Measurements from ENCODE around the gene ERRFI1.

DNA sequence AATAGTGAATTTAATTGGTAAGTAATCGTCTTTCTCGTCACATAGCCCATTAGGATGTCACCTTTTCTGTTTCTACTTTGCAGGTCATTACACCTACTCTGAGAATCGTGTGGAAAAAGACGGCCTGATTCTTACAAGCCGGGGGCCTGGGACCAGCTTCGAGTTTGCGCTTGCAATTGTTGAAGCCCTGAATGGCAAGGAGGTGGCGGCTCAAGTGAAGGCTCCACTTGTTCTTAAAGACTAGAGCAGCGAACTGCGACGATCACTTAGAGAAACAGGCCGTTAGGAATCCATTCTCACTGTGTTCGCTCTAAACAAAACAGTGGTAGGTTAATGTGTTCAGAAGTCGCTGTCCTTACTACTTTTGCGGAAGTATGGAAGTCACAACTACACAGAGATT, 41.3 kb downstream of the ERRFI1 start:
- TF ChIP-seq CHD2 (IDR thresholded peaks at IDR 0.05; ENCODE audit: borderline replicate concordance, low read depth, low read length) (no peak), SP1 (IDR thresholded peaks at IDR 0.05; ENCODE audit: low read depth, low read length) (no peak), EZH2 (IDR thresholded peaks at IDR 0.05; ENCODE audit: borderline replicate concordance, control insufficient read depth, low read depth, low read length) (no peak), EP300 (IDR thresholded peaks at IDR 0.05; ENCODE audit: borderline replicate concordance in 1 of 2, control insufficient read depth in 1 of 2, low read depth in 2 of 2, low read length in 2 of 2) (no peak), POLR2AphosphoS5 (IDR thresholded peaks at IDR 0.05; ENCODE audit: low read length) (no peak), SUZ12 (IDR thresholded peaks at IDR 0.05; ENCODE audit: unreplicated experiment) (no peak), RCOR1 (conservative IDR thresholded peaks at IDR 0.05; ENCODE audit: low read depth, low read length) (no peak), POLR2A (IDR thresholded peaks at IDR 0.05; ENCODE audit: low read depth, low read length) (no peak), CEBPB (IDR thresholded peaks at IDR 0.05; ENCODE audit: borderline replicate concordance in 1 of 2, low read depth in 2 of 2, low read length in 2 of 2) (no peak)
- TF ChIP-seq, protein P1, sequence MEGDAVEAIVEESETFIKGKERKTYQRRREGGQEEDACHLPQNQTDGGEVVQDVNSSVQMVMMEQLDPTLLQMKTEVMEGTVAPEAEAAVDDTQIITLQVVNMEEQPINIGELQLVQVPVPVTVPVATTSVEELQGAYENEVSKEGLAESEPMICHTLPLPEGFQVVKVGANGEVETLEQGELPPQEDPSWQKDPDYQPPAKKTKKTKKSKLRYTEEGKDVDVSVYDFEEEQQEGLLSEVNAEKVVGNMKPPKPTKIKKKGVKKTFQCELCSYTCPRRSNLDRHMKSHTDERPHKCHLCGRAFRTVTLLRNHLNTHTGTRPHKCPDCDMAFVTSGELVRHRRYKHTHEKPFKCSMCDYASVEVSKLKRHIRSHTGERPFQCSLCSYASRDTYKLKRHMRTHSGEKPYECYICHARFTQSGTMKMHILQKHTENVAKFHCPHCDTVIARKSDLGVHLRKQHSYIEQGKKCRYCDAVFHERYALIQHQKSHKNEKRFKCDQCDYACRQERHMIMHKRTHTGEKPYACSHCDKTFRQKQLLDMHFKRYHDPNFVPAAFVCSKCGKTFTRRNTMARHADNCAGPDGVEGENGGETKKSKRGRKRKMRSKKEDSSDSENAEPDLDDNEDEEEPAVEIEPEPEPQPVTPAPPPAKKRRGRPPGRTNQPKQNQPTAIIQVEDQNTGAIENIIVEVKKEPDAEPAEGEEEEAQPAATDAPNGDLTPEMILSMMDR (IDR thresholded peaks at IDR 0.05 in 2 of 3, conservative IDR thresholded peaks at IDR 0.05 in 1 of 3; ENCODE audit: control insufficient read depth in 2 of 3, extremely low read depth in 1 of 3, insufficient read depth in 1 of 3, low read depth in 3 of 3, low read length in 3 of 3) = no peak
- TF ChIP-seq, protein P2, sequence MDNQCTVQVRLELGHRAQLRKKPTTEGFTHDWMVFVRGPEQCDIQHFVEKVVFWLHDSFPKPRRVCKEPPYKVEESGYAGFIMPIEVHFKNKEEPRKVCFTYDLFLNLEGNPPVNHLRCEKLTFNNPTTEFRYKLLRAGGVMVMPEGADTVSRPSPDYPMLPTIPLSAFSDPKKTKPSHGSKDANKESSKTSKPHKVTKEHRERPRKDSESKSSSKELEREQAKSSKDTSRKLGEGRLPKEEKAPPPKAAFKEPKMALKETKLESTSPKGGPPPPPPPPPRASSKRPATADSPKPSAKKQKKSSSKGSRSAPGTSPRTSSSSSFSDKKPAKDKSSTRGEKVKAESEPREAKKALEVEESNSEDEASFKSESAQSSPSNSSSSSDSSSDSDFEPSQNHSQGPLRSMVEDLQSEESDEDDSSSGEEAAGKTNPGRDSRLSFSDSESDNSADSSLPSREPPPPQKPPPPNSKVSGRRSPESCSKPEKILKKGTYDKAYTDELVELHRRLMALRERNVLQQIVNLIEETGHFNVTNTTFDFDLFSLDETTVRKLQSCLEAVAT (IDR thresholded peaks at IDR 0.05) = no peak
- TF ChIP-seq, protein P3, sequence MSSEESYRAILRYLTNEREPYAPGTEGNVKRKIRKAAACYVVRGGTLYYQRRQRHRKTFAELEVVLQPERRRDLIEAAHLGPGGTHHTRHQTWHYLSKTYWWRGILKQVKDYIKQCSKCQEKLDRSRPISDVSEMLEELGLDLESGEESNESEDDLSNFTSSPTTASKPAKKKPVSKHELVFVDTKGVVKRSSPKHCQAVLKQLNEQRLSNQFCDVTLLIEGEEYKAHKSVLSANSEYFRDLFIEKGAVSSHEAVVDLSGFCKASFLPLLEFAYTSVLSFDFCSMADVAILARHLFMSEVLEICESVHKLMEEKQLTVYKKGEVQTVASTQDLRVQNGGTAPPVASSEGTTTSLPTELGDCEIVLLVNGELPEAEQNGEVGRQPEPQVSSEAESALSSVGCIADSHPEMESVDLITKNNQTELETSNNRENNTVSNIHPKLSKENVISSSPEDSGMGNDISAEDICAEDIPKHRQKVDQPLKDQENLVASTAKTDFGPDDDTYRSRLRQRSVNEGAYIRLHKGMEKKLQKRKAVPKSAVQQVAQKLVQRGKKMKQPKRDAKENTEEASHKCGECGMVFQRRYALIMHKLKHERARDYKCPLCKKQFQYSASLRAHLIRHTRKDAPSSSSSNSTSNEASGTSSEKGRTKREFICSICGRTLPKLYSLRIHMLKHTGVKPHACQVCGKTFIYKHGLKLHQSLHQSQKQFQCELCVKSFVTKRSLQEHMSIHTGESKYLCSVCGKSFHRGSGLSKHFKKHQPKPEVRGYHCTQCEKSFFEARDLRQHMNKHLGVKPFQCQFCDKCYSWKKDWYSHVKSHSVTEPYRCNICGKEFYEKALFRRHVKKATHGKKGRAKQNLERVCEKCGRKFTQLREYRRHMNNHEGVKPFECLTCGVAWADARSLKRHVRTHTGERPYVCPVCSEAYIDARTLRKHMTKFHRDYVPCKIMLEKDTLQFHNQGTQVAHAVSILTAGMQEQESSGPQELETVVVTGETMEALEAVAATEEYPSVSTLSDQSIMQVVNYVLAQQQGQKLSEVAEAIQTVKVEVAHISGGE (CRISPR knock-in tag; IDR thresholded peaks at IDR 0.05) = no peak
- TF ChIP-seq, protein P4, sequence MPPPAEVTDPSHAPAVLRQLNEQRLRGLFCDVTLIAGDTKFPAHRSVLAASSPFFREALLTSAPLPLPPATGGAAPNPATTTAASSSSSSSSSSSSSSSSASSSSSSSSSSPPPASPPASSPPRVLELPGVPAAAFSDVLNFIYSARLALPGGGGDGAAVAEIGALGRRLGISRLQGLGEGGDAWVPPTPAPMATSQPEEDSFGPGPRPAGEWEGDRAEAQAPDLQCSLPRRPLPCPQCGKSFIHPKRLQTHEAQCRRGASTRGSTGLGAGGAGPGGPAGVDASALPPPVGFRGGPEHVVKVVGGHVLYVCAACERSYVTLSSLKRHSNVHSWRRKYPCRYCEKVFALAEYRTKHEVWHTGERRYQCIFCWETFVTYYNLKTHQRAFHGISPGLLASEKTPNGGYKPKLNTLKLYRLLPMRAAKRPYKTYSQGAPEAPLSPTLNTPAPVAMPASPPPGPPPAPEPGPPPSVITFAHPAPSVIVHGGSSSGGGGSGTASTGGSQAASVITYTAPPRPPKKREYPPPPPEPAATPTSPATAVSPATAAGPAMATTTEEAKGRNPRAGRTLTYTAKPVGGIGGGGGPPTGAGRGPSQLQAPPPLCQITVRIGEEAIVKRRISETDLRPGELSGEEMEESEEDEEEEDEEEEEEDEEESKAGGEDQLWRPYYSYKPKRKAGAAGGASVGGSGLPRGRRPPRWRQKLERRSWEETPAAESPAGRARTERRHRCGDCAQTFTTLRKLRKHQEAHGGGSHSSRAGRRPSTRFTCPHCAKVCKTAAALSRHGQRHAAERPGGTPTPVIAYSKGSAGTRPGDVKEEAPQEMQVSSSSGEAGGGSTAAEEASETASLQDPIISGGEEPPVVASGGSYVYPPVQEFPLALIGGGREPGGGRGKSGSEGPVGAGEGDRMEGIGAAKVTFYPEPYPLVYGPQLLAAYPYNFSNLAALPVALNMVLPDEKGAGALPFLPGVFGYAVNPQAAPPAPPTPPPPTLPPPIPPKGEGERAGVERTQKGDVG (CRISPR knock-in tag; IDR thresholded peaks at IDR 0.05) = no peak
- TF ChIP-seq, protein P5, sequence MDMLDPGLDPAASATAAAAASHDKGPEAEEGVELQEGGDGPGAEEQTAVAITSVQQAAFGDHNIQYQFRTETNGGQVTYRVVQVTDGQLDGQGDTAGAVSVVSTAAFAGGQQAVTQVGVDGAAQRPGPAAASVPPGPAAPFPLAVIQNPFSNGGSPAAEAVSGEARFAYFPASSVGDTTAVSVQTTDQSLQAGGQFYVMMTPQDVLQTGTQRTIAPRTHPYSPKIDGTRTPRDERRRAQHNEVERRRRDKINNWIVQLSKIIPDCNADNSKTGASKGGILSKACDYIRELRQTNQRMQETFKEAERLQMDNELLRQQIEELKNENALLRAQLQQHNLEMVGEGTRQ (IDR thresholded peaks at IDR 0.05; ENCODE audit: borderline replicate concordance, low read depth, low read length) = no peak

All from GM12878 (cell line).